GM12878 (cell line): ENCODE measurements around the gene NKD1. TPM values are rescaled to one million over a fixed set of nuclear protein-coding genes. Genes with fewer than 3 reads are reported as not detected.

ENCODE experiments used
- ATF7 ChIP-seq: fragments of 450-650 bp; IDR thresholded peaks from 2 replicates; pipeline ENCODE4 v1.6.1; 2016; ENCODE audit warnings: low read depth, mild to moderate bottlenecking
- BCL11A ChIP-seq: IDR thresholded peaks from 2 replicates; pipeline ENCODE4 v1.6.1; 2011; ENCODE audit warnings: low read depth, low read length
- BHLHE40 ChIP-seq, 2 experiments: fragments of 450-650 bp in 1 of 2; IDR thresholded peaks; 2 replicates each; pipeline ENCODE4 v1.6.1; 2011 to 2017; ENCODE audit warnings: low read depth in 2 of 2, borderline replicate concordance in 1 of 2, improper control_type of control experiment in 1 of 2, low read length in 1 of 2, mild to moderate bottlenecking in 1 of 2
- CHD2 ChIP-seq: IDR thresholded peaks from 2 replicates; pipeline ENCODE4 v1.6.1; 2011; ENCODE audit warnings: low read depth, low read length, improper control_type of control experiment, borderline replicate concordance
- DPF2 ChIP-seq: fragments of 450-650 bp; IDR thresholded peaks from 2 replicates; pipeline ENCODE4 v1.6.1; 2017; ENCODE audit warnings: mild to moderate bottlenecking
- EGR1 ChIP-seq, 2 experiments: IDR thresholded peaks; 1 replicate in 1 of 2; 2 replicates in 1 of 2; pipeline ENCODE4 v1.6.1; 2011 to 2012; ENCODE audit warnings: low read depth in 2 of 2, low read length in 2 of 2, borderline replicate concordance in 1 of 2, mild to moderate bottlenecking in 1 of 2, moderate library complexity in 1 of 2
- HDGF ChIP-seq: fragments of 450-650 bp; IDR thresholded peaks from 2 replicates; pipeline ENCODE4 v1.6.1; 2016; ENCODE audit warnings: antibody characterized with exemption
- KLF5 ChIP-seq: fragments of 450-650 bp; IDR thresholded peaks from 2 replicates; pipeline ENCODE4 v1.6.1; 2014; ENCODE audit warnings: mild to moderate bottlenecking; ENCODE audit not compliant: partially characterized antibody
- LARP7 ChIP-seq: fragments of 450-650 bp; IDR thresholded peaks from 2 replicates; pipeline ENCODE4 v1.6.1; 2017; ENCODE audit warnings: mild to moderate bottlenecking
- NR2C1 ChIP-seq: fragments of 450-650 bp; IDR thresholded peaks from 2 replicates; pipeline ENCODE4 v1.6.1; 2017; ENCODE audit warnings: antibody characterized with exemption, mild to moderate bottlenecking, moderate library complexity
- RUNX3 ChIP-seq: IDR thresholded peaks from 2 replicates; pipeline ENCODE4 v1.6.1; 2012; ENCODE audit warnings: low read length, inconsistent platforms
- SIX5 ChIP-seq: IDR thresholded peaks from 2 replicates; pipeline ENCODE4 v1.6.1; 2011; ENCODE audit warnings: mild to moderate bottlenecking, low read depth, low read length, moderate library complexity; ENCODE audit not compliant: severe bottlenecking
- SMC3 ChIP-seq: IDR thresholded peaks from 2 replicates; pipeline ENCODE4 v1.6.1; 2011; ENCODE audit warnings: low read length, improper control_type of control experiment, borderline replicate concordance
- SRF ChIP-seq, 2 experiments: IDR thresholded peaks; 2 replicates each; pipeline ENCODE4 v1.6.1; 2011; ENCODE audit warnings: low read depth in 2 of 2, low read length in 2 of 2, mild to moderate bottlenecking in 1 of 2, moderate library complexity in 1 of 2
- STAT3 ChIP-seq: IDR thresholded peaks from 2 replicates; pipeline ENCODE4 v1.6.1; 2011; ENCODE audit warnings: low read depth, low read length, improper control_type of control experiment
- WRNIP1 ChIP-seq: IDR thresholded peaks from 2 replicates; pipeline ENCODE4 v1.6.1; 2011; ENCODE audit warnings: low read depth, low read length, improper control_type of control experiment, borderline replicate concordance
- ZNF217 ChIP-seq: fragments of 450-650 bp; IDR thresholded peaks from 2 replicates; pipeline ENCODE4 v1.6.1; 2017; ENCODE audit warnings: antibody characterized with exemption, mild to moderate bottlenecking
- ZNF24 ChIP-seq: fragments of 450-650 bp; IDR thresholded peaks from 2 replicates; pipeline ENCODE4 v1.6.1; 2017; ENCODE audit warnings: antibody characterized with exemption, mild to moderate bottlenecking
- polyA plus RNA-seq, 11 experiments: library from polyadenylated mRNA; depleted of rRNA in 4 of 11; unstranded in 6 of 11; stranded (reverse) in 5 of 11; fragments of >200 nt; fragmentation: Nextera tagmentation in 4 of 11; fragmentation: Illumina TruSeq in 1 of 11; extraction: Ambion mirVana in 4 of 11; extraction: Trizol in 1 of 11; gene quantifications; 1 replicate in 1 of 11; 2 replicates in 10 of 11; pipeline versions ENCODE4 v1.2.1 to v1.2.3, GENCODE V29; 2011 to 2016; ENCODE audit warnings: inconsistent platforms in 2 of 11, missing spikeins in 2 of 11, low read depth in 1 of 11
- total RNA-seq, 4 experiments: library from RNA; depleted of rRNA in 3 of 4; stranded (reverse); fragments of >200 nt in 3 of 4; fragmentation: Illumina TruSeq in 1 of 4; extraction: Trizol in 1 of 4; gene quantifications; 2 replicates each; pipeline versions ENCODE4 v1.2.1 to v1.2.3, GENCODE V29; 2013 to 2021
- TF ChIP-seq, protein P1 (sequence below): fragments of 450-650 bp; IDR thresholded peaks from 2 replicates; pipeline ENCODE4 v1.6.1; 2017; ENCODE audit warnings: mild to moderate bottlenecking
- TF ChIP-seq, protein P2 (sequence below): IDR thresholded peaks from 2 replicates; pipeline ENCODE4 v1.6.1; 2012; ENCODE audit warnings: low read length, inconsistent platforms
- TF ChIP-seq, protein P3 (sequence below): IDR thresholded peaks from 2 replicates; pipeline ENCODE4 v1.6.1; 2011; ENCODE audit warnings: borderline replicate concordance, low read depth, mild to moderate bottlenecking, moderate library complexity, mixed read lengths, low read length; ENCODE audit not compliant: insufficient read depth; ENCODE audit errors: extremely low read length
- TF ChIP-seq, protein P4 (sequence below): fragments of 450-650 bp; formaldehyde crosslinking; IDR thresholded peaks from 2 replicates; pipeline ENCODE4 v1.4.0; 2020; ENCODE audit warnings: mild to moderate bottlenecking, moderate library complexity

The NKD1 gene
- total and polyA plus RNA-seq, 10 of the 15 experiments (the other 5 are each of a cell fraction or from before 2014, with no cell fraction given) = under 0.01 to 0.49 (median 0.04) TPM; not detected in 2

DNA sequence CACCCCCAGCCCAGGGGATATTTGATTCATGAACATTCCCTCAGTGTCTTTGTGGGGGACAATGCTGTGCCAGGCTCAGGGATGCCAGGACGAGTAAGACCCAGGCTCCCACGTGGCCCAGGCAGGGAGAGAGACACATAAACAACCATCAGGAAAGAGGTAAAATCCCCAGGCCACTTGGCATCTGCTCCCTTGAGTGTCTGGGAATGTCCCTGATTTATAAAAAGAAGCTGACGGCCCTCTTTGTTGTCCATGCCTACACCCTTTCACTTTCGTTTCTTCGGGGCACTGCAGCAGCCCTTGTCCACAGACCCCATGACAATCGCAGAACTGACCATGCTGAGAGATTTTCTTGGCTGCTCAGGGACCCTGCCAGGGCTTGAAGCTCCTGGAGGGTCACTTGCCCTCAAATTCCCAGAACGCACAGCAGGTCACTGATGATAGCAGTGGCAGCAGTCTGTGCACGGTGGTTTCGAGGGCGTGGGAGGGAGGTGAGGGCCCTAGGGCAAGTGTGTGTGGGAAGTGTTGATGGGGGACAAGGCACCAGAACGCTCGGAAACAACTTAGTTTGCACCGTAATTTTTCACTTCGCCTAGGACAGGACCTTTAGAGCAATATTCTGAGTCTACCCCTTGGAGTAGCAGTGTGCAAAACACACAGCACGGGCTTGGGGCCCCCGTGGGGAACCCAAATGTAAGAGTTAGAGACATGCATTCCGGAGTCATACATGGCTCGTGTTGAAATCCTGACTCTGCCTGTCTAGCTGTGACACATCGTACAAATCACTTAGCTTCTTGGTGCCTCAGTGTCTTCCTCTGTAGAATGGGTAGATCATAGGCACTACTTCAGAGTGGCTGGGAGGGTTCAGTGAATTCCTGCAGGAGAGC lies 149.9 kb downstream of the NKD1 start (continued):
- TF ChIP-seq, protein P1, sequence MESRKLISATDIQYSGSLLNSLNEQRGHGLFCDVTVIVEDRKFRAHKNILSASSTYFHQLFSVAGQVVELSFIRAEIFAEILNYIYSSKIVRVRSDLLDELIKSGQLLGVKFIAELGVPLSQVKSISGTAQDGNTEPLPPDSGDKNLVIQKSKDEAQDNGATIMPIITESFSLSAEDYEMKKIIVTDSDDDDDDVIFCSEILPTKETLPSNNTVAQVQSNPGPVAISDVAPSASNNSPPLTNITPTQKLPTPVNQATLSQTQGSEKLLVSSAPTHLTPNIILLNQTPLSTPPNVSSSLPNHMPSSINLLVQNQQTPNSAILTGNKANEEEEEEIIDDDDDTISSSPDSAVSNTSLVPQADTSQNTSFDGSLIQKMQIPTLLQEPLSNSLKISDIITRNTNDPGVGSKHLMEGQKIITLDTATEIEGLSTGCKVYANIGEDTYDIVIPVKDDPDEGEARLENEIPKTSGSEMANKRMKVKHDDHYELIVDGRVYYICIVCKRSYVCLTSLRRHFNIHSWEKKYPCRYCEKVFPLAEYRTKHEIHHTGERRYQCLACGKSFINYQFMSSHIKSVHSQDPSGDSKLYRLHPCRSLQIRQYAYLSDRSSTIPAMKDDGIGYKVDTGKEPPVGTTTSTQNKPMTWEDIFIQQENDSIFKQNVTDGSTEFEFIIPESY = no peak
- TF ChIP-seq STAT3 (no peak), KLF5 (no peak), SIX5 (no peak), SMC3 (no peak), ZNF24 (0 out of 2 replicates have a peak, but pooled peaks have one; percentile 4), SRF (IDR thresholded peaks at IDR 0.05; ENCODE audit: low read depth in 2 of 2, low read length in 2 of 2) (no peak), RUNX3 (peak; percentile 80), LARP7 (peak; percentile 63; the same call in 1 of the 2 replicates), WRNIP1 (no peak), BHLHE40 (IDR thresholded peaks at IDR 0.05; ENCODE audit: borderline replicate concordance in 1 of 2, low read depth in 2 of 2, low read length in 1 of 2) (peak; percentile 34 to 69; a peak in 2 of 4 replicates), CHD2 (peak; percentile 14; the same call in 1 of the 2 replicates), EGR1 (IDR thresholded peaks at IDR 0.05; ENCODE audit: borderline replicate concordance in 1 of 2, low read depth in 2 of 2, low read length in 2 of 2) (peak in 1 of 2 experiments; percentile 81; a peak in 2 of 3 replicates), ZNF217 (peak; percentile 85; the same call in 1 of the 2 replicates), HDGF (peak; percentile 67; the same call in 1 of the 2 replicates), DPF2 (peak; percentile 97), BCL11A (peak; percentile 29; the same call in 1 of the 2 replicates), ATF7 (peak; percentile 88), NR2C1 (peak; percentile 6; the same call in 1 of the 2 replicates)
- TF ChIP-seq, protein P2, sequence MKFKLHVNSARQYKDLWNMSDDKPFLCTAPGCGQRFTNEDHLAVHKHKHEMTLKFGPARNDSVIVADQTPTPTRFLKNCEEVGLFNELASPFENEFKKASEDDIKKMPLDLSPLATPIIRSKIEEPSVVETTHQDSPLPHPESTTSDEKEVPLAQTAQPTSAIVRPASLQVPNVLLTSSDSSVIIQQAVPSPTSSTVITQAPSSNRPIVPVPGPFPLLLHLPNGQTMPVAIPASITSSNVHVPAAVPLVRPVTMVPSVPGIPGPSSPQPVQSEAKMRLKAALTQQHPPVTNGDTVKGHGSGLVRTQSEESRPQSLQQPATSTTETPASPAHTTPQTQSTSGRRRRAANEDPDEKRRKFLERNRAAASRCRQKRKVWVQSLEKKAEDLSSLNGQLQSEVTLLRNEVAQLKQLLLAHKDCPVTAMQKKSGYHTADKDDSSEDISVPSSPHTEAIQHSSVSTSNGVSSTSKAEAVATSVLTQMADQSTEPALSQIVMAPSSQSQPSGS = peak; percentile 74
- TF ChIP-seq, protein P3, sequence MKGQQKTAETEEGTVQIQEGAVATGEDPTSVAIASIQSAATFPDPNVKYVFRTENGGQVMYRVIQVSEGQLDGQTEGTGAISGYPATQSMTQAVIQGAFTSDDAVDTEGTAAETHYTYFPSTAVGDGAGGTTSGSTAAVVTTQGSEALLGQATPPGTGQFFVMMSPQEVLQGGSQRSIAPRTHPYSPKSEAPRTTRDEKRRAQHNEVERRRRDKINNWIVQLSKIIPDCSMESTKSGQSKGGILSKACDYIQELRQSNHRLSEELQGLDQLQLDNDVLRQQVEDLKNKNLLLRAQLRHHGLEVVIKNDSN = peak; percentile 47
- TF ChIP-seq, protein P4, sequence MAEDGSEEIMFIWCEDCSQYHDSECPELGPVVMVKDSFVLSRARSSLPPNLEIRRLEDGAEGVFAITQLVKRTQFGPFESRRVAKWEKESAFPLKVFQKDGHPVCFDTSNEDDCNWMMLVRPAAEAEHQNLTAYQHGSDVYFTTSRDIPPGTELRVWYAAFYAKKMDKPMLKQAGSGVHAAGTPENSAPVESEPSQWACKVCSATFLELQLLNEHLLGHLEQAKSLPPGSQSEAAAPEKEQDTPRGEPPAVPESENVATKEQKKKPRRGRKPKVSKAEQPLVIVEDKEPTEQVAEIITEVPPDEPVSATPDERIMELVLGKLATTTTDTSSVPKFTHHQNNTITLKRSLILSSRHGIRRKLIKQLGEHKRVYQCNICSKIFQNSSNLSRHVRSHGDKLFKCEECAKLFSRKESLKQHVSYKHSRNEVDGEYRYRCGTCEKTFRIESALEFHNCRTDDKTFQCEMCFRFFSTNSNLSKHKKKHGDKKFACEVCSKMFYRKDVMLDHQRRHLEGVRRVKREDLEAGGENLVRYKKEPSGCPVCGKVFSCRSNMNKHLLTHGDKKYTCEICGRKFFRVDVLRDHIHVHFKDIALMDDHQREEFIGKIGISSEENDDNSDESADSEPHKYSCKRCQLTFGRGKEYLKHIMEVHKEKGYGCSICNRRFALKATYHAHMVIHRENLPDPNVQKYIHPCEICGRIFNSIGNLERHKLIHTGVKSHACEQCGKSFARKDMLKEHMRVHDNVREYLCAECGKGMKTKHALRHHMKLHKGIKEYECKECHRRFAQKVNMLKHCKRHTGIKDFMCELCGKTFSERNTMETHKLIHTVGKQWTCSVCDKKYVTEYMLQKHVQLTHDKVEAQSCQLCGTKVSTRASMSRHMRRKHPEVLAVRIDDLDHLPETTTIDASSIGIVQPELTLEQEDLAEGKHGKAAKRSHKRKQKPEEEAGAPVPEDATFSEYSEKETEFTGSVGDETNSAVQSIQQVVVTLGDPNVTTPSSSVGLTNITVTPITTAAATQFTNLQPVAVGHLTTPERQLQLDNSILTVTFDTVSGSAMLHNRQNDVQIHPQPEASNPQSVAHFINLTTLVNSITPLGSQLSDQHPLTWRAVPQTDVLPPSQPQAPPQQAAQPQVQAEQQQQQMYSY (CRISPR knock-in tag) = no peak
